Mucosa of stomach (tissue), 1 donor: ENCODE data around the gene HCN2.

Experiments
- H3K27me3 ChIP-seq: one replicate; pipeline ENCODE4 v1.7.0; 2013; ENCODE audit warnings: mild to moderate bottlenecking, low read length; ENCODE audit not compliant: control insufficient read depth, insufficient read depth
- H3K36me3 ChIP-seq: one replicate; pipeline ENCODE4 v1.7.0; 2013; ENCODE audit warnings: low read length; ENCODE audit not compliant: control insufficient read depth, insufficient read depth
- H3K4me1 ChIP-seq: one replicate; pipeline ENCODE4 v1.7.0; 2013; ENCODE audit warnings: mild to moderate bottlenecking, low read length; ENCODE audit not compliant: control insufficient read depth, insufficient read depth
- H3K4me3 ChIP-seq: one replicate; pipeline ENCODE4 v1.7.0; 2013; ENCODE audit warnings: low read length
- H3K9ac ChIP-seq: one replicate; pipeline ENCODE4 v1.7.0; 2013; ENCODE audit warnings: mild to moderate bottlenecking, low read length, moderate library complexity
- H3K9me3 ChIP-seq: one replicate; pipeline ENCODE4 v1.7.0; 2013; ENCODE audit warnings: mild to moderate bottlenecking, low read length, moderate library complexity; ENCODE audit not compliant: control insufficient read depth
- donor health status: Pancreatic carcinoma.

The HCN2 gene

GRCh38 chr19:556611-557382 lies 32.9 kb upstream of the HCN2 start:
- Histone ChIP-seq H3K9ac (no peak overlapping the region), H3K4me1 (peaks cover 13% of the 10 kb centered on the region), H3K4me3 (no peak overlapping the region), H3K9me3 (no peaks in the 10 kb centered on the region), H3K27me3 (peaks cover 7% of the 10 kb centered on the region), H3K36me3 (no peaks in the 10 kb centered on the region)

DNA sequence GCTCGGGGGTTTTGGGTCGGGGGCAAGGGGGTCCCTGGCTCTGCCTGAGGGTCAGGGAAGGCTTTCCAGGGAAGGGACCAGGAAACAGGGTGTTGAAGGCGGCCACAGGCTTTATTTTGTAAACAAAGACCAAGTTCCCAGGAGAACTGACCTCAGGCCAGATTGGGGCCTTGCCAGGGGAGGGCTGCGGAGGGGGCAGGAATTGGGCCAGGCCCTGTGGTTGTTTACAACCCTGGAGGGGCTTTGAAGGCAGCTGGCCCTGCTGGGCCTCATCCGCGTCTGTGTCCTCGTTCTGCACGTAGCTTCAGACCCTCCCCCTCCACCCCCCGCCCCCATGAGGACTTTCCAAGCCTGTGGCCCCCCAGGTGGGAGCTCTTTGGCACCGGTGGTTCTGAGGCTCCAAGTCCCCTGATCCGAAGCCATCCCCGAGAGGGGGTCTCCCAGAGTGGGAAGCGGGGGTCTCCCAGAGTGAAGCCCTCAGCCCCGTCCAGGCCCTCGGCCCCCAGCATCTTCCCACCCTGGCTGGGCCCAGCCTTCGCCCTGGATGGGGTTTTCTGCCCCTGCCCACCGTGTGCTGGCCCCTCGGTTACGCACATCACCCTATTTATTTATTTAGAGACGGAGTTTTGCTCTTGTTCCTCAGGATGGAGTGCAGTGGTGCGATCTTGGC lies 30.8 kb upstream of the HCN2 start:
- no peaks in the 10 kb centered on the region for H3K9me3 ChIP-seq
- H3K4me3 ChIP-seq = no peak overlapping the region
- H3K36me3 ChIP-seq = no peaks in the 10 kb centered on the region
- H3K9ac ChIP-seq = no peak overlapping the region
- peaks cover 13% of the 10 kb centered on the region for H3K4me1 ChIP-seq
- H3K27me3 ChIP-seq = no peaks in the 10 kb centered on the region

DNA sequence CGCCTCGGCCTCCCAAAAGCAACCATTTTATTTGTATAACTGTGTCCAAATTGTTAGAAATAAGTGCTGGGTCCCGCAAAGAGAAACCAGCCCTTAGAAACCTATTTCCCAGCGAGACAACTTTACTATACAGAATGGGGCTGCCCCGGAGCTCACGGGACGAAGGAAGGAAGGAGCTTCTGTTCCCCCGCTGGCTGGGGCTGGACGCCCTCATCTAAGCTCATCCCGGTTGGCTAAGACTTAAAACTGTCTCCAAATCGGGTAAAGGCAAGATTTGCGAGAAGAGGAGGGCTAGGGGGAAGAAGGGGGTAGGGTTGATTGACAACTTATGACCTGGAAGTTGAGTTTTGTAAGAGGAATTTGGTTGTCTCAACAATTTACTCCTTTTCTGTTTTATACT lies 29.6 kb upstream of the HCN2 start:
- H3K27me3 ChIP-seq = no peaks in the 10 kb centered on the region
- H3K9me3 ChIP-seq = no peaks in the 10 kb centered on the region
- H3K4me1 ChIP-seq = peaks cover 13% of the 10 kb centered on the region
- no peaks in the 10 kb centered on the region for H3K36me3 ChIP-seq
- H3K9ac ChIP-seq = no peak overlapping the region
- no peak overlapping the region for H3K4me3 ChIP-seq

DNA sequence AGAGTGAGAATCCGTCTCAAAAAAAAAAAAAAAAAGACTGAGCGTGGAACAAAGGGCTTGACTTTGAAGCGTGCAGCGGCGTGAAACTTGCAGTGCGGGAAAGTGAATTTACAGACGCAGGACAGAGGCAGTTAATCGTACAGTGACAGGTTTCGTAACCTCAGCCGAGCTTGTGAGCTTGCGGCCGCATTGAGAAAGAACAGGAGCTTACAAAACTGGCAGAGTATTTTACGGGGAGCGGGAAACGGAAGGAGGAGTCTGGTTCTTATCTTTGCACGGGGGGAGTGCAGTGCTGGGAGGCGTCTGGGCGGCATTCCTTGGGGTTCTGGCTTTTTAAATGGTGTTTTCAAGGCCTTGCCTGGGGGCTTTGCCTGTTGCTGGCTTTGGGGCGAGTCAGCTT lies 23.3 kb upstream of the HCN2 start:
- no peak overlapping the region for H3K9ac ChIP-seq
- no peak overlapping the region for H3K4me3 ChIP-seq

DNA sequence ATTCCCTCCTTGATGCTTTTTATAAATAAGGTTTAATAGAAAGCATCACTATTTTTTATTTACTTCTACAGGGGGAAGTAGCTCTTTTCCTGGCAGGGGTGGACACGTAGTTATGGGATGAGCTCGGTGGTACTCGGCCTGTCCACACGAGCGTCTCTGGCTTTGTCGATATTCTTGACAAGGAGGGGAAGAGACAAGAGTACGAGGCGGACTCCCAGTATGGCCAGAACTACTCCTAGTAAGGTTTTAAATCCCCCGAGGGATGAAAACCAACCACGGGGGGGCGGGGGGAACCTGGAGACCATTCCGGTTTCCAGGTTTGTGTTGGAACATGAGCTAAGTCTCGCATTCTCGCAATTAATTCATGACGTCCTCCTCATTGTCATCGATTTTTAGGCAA lies 22.8 kb upstream of the HCN2 start:
- no peaks in the 10 kb centered on the region for H3K27me3 ChIP-seq
- peaks cover 8% of the 10 kb centered on the region for H3K4me1 ChIP-seq
- no peak overlapping the region for H3K4me3 ChIP-seq
- no peaks in the 10 kb centered on the region for H3K9me3 ChIP-seq
- H3K36me3 ChIP-seq = no peaks in the 10 kb centered on the region
- H3K9ac ChIP-seq = no peak overlapping the region

More for the DNA sequence above, 23.3 kb upstream of the HCN2 start:
- Histone ChIP-seq H3K27me3 (no peaks in the 10 kb centered on the region), H3K4me1 (peaks cover 5% of the 10 kb centered on the region), H3K36me3 (no peaks in the 10 kb centered on the region), H3K9me3 (no peaks in the 10 kb centered on the region)

GRCh38 chr19:567296-567900 lies 22.3 kb upstream of the HCN2 start:
- no peak overlapping the region for H3K9ac ChIP-seq
- H3K27me3 ChIP-seq = no peaks in the 10 kb centered on the region
- H3K4me1 ChIP-seq = peaks cover 8% of the 10 kb centered on the region
- H3K9me3 ChIP-seq = no peaks in the 10 kb centered on the region
- no peaks in the 10 kb centered on the region for H3K36me3 ChIP-seq
- no peak overlapping the region for H3K4me3 ChIP-seq

- no peaks in the 10 kb centered on the region for H3K36me3 ChIP-seq
- no peak overlapping the region for H3K9ac ChIP-seq
- no peak overlapping the region for H3K4me3 ChIP-seq
- H3K27me3 ChIP-seq = no peaks in the 10 kb centered on the region
- H3K9me3 ChIP-seq = no peaks in the 10 kb centered on the region
- peaks cover 19% of the 10 kb centered on the region for H3K4me1 ChIP-seq
Observed at GRCh38 chr19:570251-570686, 19.4 kb upstream of the HCN2 start.

GRCh38 chr19:570937-571565 lies 18.6 kb upstream of the HCN2 start:
- Histone ChIP-seq H3K36me3 (no peaks in the 10 kb centered on the region), H3K9me3 (no peaks in the 10 kb centered on the region), H3K4me1 (peaks cover 25% of the 10 kb centered on the region), H3K27me3 (no peaks in the 10 kb centered on the region), H3K9ac (peak overlapping the region; percentile 7), H3K4me3 (peak overlapping the region; percentile 58)

DNA sequence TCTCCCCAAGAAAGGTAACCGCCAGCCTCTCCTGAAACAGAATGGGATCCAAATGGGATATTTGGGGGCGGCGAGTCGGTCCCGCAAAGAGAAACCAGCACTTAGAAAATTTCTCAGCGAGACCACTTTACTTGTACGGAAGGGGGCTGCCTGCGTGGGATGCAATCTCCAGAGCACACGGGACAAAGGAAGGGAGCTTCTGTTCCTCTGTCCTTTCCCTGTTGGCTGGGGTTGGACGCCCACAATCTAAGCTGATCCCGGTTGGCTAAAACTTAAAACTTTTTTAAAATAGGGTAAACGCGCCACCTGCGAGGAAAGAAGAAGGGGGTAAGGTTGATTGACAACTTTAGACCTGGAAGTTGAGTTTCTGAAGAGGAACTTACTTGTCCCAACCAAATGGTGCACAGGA lies 18.1 kb upstream of the HCN2 start:
- Histone ChIP-seq H3K36me3 (no peaks in the 10 kb centered on the region), H3K9ac (peak overlapping the region; percentile 7), H3K27me3 (no peaks in the 10 kb centered on the region), H3K4me3 (peak overlapping the region; percentile 58), H3K4me1 (peaks cover 30% of the 10 kb centered on the region), H3K9me3 (no peaks in the 10 kb centered on the region)

DNA sequence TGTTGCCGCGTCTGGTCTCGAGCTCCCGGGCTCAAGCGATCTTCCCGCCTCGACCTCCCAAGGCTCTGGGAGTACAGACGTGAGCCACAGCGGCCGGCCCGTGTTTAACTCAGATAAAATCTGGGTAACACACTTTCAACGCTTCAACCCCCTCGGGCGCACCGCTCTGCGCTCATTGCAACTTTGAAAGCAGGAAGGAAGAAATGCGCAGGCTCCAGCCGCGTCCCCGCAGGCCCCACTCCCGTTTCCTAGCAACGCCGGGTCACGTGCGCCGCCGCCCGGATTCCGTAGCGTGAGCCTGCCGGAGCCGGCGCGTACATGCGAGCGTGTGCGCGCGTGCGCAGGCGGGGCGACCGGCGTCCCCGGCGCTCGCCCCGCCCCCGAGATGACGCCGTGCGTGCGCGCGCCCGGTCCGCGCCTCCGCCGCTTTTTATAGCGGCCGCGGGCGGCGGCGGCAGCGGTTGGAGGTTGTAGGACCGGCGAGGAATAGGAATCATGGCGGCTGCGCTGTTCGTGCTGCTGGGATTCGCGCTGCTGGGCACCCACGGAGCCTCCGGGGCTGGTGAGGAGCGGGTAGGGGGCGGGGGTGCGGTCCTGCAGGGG lies 17.4 kb upstream of the HCN2 start, which contains the start of gene BSG:
Gene BSG, plus strand, starts transcription at position 457 of the 603 bp plus-strand sequence. Its CDS starts 39 bp downstream, at position 496.
- peaks cover 37% of the 10 kb centered on the region for H3K4me1 ChIP-seq
- peak within 1 kb of the TSS; percentile 94 for H3K9ac ChIP-seq
- H3K4me3 ChIP-seq = peak within 1 kb of the TSS; percentile 95
- H3K9me3 ChIP-seq = no peaks in the 10 kb centered on the region
- no peaks in the 10 kb centered on the region for H3K36me3 ChIP-seq
- H3K27me3 ChIP-seq = no peaks in the 10 kb centered on the region

DNA sequence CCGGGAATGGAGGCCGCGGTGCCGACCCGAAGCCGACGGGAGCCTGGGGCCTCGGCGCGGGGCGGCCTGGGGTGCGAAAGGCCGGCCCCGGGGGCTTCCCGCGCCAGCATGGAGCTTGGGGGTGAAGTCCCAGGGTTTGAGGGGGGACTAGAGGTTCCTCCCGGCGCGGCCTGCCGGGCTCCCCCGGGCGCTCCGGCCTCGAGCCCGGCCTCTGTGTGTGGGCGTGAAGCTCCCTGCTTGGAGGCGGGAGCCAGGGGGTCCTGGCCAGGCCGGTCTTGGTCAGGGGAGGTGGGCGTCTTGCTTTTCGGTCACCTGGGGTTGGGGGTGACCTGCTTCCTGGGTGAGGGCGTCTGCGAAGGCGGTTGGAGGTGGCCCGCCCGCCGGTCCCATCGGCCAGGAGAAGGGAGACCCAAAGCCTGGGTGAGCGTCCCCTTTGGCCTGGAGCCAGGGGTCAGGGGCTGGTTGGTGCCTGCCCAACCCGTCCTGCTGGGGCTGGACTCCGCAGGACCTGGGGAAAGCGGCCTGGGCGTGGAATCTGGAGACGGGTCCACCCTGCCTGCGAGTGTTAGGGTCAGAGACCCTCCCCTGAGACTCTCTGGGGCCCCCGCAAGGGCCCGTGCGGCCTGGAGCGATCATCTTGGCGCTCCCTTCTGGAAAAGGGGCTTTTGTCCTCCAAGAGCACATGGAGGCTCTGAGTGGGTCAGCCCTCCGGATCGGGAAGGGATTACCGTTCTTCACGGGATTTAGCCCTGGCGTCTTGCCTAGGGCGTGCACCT lies 16.8 kb upstream of the HCN2 start:
- H3K4me3 ChIP-seq = peak overlapping the region; percentile 95
- H3K9me3 ChIP-seq = no peaks in the 10 kb centered on the region
- peaks cover 38% of the 10 kb centered on the region for H3K4me1 ChIP-seq
- H3K9ac ChIP-seq = peak overlapping the region; percentile 94
- no peaks in the 10 kb centered on the region for H3K27me3 ChIP-seq
- no peaks in the 10 kb centered on the region for H3K36me3 ChIP-seq
